Left forelimb (tissue), 1 donor: ENCODE measurements around the gene CCDC178.
"Not testable (repeated sequence)": the region's sequence is repeated elsewhere in the genome, so short reads cannot be mapped to it uniquely, and the experiment has no call there.

Source experiments
- DNase-seq: peaks from one replicate; pipeline ENCODE4 v3.0.0-alpha.2; 2018; ENCODE audit warnings: low spot score

CCDC178 gene

DNA sequence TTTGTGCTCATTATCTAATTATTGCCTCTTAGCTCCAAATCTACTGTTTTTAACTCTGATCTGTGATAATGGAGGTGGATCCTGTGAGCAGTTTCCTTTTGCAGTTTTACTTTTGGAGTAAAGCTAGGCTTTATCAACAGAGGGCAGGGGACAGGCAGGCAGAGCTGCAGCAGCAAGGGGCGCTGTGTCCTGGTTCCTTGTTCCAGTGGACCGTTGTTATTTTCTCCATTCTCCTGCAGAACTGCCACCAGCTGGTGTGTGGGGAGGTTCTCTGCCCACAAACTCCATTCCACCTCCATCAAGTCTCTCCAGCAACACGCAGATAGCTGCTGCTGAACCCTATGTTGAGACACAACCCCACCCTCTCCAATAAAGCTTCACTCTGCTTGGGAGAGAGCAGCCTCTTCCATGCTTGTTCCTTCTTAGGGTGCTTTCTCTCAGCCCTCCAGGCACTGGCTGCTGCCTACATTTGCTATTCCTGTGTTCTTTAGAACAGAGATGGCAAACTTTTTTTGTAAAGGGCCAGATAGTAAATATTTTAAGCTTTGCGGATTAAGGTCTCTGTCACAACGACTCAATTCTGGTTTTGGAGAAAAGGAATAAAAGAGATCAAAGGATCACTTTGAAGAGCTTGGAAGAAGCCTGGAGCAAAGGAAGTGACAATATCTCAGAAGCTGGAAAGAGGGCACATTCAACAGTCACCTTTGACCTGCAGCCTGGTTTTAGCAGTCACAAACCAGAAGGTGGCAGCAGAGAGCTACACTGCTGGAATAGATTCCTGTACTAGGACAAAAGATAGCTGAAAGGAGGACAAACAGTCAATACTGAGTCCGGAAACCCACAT, 208.8 kb downstream of the CCDC178 start:
- peak; percentile 62 for DNase-seq

DNA sequence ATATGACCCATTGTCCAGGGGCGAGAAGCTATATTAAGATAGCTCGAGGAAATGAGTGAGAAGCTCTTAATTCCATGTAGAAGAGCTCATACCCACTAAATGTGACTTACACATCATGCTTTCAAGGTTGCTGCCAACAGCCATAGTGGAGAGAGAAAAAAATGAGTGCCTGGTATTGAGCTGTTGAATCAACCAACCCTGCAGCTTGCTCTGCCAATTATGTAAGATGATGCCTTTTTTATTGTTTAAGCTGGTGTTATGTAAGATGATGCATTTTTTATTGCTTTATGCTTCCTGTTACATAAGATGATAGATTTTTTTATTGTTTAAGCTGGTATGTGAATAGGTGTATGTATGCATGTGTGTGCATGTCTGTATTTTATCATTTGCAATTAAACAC, 228.2 kb downstream of the CCDC178 start:
- no peak for DNase-seq

DNA sequence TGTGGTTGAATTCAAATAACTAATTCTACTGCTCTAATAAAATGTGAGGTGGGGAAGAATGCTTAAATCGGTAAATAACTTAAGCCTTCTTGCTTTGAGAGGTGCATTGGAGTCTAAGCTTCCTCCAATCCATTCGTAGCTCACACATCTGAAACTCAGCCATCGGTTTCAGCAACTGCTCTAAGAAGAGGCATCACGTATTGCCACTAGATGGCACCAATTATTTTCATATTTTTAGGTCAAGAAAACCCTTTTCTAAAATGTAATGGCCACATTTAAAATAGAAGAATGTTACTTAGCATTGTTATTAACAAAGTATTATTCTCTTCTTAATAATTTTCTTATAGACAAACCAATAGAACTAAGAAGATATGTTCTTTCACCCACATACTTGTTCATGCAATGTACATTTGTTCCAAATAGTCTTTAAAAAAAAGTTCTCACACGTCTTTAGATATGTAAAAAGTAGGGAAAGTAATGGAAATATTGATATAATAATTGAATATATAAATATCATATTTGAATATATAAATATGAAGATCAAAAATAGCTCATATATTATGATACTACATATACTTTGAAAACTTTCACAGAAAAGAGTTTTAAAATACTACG, 229.8 kb downstream of the CCDC178 start:
- no peak for DNase-seq

- DNase-seq: no peak
Observed at GRCh38 chr18:33205777-33206176, 234.7 kb downstream of the CCDC178 start.

GRCh38 chr18:33201509-33201926, 239.0 kb downstream of the CCDC178 start:
- no peak for DNase-seq

DNA sequence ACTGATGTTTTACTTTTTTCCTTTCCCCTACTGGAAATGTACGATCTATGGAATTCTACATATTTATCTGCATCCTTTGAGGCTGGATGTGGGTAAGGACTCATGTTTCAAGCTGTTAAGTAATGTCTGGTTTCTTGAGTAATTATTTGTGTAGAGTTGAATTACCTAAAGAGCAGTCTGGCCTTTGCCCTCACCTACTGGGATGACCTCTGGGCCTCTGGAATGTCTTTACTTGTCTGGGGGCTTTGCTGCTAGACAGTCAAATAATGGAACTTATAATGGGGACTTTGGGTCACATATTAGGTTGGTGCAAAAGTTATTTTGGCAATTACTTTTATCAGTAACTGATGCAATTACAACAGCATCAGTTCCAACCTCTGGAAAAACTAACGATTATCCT, 244.7 kb downstream of the CCDC178 start:
- no peak for DNase-seq

DNA sequence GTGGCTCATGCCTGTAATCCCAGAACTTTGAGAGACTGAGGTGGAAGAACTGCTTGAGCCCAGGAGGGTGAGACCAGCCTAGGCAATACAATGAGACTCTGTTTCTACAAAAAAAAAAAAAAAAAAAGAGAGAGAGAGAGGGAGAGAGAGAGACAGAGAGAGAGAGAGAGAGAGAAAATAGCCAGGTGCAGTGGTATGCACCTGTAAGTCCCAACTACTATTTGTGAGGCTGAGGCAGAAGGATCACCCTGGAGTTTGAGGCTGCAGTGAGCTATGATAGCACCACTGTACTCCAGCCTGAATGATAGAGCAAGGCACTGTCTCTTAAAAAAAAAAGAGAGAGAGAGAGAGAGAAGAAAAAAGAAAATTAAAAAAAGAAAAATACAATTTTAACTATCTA, 245.7 kb downstream of the CCDC178 start:
- DNase-seq: no peak

- no peak for DNase-seq
Observed at GRCh38 chr18:33184958-33185357, 255.6 kb downstream of the CCDC178 start.

GRCh38 chr18:33184175-33184574, 256.3 kb downstream of the CCDC178 start:
- DNase-seq: no peak

GRCh38 chr18:33183136-33183535, 257.4 kb downstream of the CCDC178 start:
- no peak for DNase-seq

DNA sequence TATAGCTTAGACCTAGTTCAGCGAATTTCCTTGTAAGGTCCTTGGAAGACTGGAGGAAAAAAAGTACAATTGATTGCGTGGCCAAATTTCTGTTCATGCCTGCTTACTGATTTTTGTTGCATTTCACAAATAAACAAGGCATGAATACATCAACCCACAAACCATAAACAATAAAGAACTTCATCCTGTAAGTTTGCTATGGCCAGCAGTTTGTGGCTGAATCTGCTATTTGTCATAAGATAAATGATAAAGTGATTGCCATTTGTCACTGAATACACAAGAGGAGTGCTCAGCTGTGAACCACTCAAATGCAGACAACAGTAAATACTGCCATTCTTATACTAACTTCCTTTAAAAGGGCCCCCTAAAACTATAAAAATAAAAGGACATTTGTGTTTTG, 259.5 kb downstream of the CCDC178 start:
- no peak for DNase-seq

DNA sequence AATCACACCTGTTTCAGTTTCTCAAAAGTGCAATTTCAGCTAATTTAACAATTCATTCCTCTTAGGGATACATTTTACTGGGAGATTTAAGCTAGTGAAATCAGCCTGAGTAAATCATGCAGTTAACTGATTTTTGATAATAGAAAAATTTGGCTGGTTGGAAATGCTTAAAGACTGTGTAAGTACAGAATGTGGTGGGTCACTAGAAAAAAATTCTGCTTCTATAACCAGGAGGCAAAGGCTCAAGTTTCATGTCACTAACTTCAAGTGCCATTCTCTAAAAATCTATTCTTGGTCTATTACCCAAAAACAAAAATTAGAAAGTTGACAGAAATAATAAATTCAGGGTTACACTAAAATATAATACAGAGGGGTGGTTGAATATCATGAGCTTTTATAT, 271.3 kb downstream of the CCDC178 start:
- DNase-seq: no peak

GRCh38 chr18:33164121-33164520, 276.4 kb downstream of the CCDC178 start:
- not testable (repeated sequence) for DNase-seq

GRCh38 chr18:33161131-33161530, 279.4 kb downstream of the CCDC178 start:
- DNase-seq: no peak

GRCh38 chr18:33159151-33159550, 281.4 kb downstream of the CCDC178 start:
- DNase-seq: no peak

- no peak for DNase-seq
Observed at GRCh38 chr18:33157893-33158292, 282.6 kb downstream of the CCDC178 start.

- no peak for DNase-seq
Observed at GRCh38 chr18:33156906-33157470, 283.5 kb downstream of the CCDC178 start.

GRCh38 chr18:33154049-33154448, 286.5 kb downstream of the CCDC178 start:
- no peak for DNase-seq

- no peak for DNase-seq
Observed at GRCh38 chr18:33152376-33152775, 288.1 kb downstream of the CCDC178 start.

DNA sequence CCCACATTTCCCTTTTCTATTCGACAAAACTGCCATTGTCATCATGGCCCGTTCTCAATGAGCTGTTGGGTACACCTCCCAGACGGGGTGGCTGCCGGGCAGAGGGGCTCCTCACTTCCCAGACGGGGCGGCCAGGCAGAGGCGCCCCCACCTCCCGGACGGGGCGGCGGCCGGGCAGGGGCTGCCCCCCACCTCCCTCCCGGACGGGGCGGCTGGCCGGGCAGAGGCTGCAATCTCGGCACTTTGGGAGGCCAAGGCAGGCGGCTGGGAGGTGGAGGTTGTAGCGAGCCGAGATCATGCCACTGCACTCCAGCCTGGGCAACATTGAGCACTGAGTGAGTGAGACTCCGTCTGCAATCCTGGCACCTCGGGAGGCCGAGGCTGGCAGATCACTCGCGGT, 292.7 kb downstream of the CCDC178 start:
- not testable (repeated sequence) for DNase-seq

GRCh38 chr18:33146014-33146413, 294.5 kb downstream of the CCDC178 start:
- DNase-seq: no peak

GRCh38 chr18:33135951-33136660, 304.4 kb downstream of the CCDC178 start:
- no peak for DNase-seq

DNA sequence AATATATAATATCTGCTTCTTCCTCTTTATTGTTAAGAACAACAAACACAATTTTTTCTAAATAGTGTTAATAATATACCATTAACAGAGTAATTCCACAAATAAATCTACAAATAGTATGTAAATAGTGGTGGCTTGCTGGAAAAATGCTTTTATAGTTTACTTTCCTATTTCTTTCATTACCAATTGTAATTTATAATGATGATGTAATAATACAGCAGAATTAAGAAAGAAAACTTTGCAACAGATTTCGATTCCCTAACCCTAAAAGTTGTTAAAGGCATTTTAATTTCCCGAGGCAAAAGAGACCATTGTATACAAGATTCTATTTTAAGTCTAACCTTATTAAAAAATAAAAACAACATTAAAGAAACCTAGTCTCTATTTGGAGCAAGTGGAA, 307.9 kb downstream of the CCDC178 start:
- DNase-seq: no peak
